ENCODE data around the gene HMGN1.

The HMGN1 gene

GRCh38 chr21:39313571-39314142, 35.2 kb downstream of the HMGN1 start, which contains the start of gene BRWD1:
Gene BRWD1 (minus strand): TSS chr21:39313632. CDS start chr21:39313491, 141 bp downstream.
- Histone ChIP-seq H3K27me3 (ENCODE audit: insufficient read depth, low read length, poor library complexity, severe bottlenecking) (no peaks in the 10 kb centered on the region), H2AFZ (ENCODE audit: low read length) (peak within 1 kb of the TSS; percentile 88), H3F3A (ENCODE audit: low read depth) (no peaks in the 10 kb centered on the region), H3K9me2 (replicated peaks; ENCODE audit: low read depth, low read length) (no peaks in the 10 kb centered on the region), H3K79me2 (ENCODE audit: insufficient read depth, low read length) (peaks cover 53% of the 10 kb centered on the region), H4K20me1 (ENCODE audit: insufficient read depth, low read length, poor library complexity, severe bottlenecking) (peaks cover 31% of the 10 kb centered on the region), H3K4me2 (ENCODE audit: low read depth, low read length, poor library complexity, severe bottlenecking) (peak within 1 kb of the TSS; percentile 99), H3K4me3 (ENCODE audit: low read length, poor library complexity, severe bottlenecking) (peak within 1 kb of the TSS; percentile 91), H3K36me3 (ENCODE audit: insufficient read depth, low read length) (peaks cover 5% of the 10 kb centered on the region; the same call in 1 of the 2 replicates), H3K9ac (ENCODE audit: low read depth, low read length, poor library complexity, severe bottlenecking) (peak within 1 kb of the TSS; percentile 98), H3K9me3 (ENCODE audit: insufficient read depth, low read depth, low read length) (no peaks in the 10 kb centered on the region), H3K4me1 (ENCODE audit: insufficient read depth, low read length, poor library complexity, severe bottlenecking) (peaks cover 19% of the 10 kb centered on the region)
- peak; percentile 17; the same call in 1 of the 2 replicates for TF ChIP-seq CTCF (conservative IDR thresholded peaks at IDR 0.05; ENCODE audit: low read length)
- TF ChIP-seq EZH2phosphoT487 (IDR thresholded peaks at IDR 0.05; ENCODE audit: borderline replicate concordance): no peak

GRCh38 chr21:39313042-39313570, 35.8 kb downstream of the HMGN1 start:
- peak overlapping the region; percentile 88; the same call in 1 of the 2 replicates for H2AFZ ChIP-seq (ENCODE audit: low read length)
- no peaks in the 10 kb centered on the region for H3K9me3 ChIP-seq (ENCODE audit: insufficient read depth, low read depth, low read length)
- peak overlapping the region; percentile 75 for H3K4me2 ChIP-seq (ENCODE audit: low read depth, low read length, poor library complexity, severe bottlenecking)
- no peak for TF ChIP-seq CTCF (conservative IDR thresholded peaks at IDR 0.05; ENCODE audit: low read length)
- TF ChIP-seq EZH2phosphoT487 (IDR thresholded peaks at IDR 0.05; ENCODE audit: borderline replicate concordance): no peak
- no peaks in the 10 kb centered on the region for H3K9me2 ChIP-seq (replicated peaks; ENCODE audit: low read depth, low read length)
- H3K27me3 ChIP-seq (ENCODE audit: insufficient read depth, low read length, poor library complexity, severe bottlenecking): no peaks in the 10 kb centered on the region
- peaks cover 58% of the 10 kb centered on the region for H3K79me2 ChIP-seq (ENCODE audit: insufficient read depth, low read length)
- peaks cover 19% of the 10 kb centered on the region for H3K4me1 ChIP-seq (ENCODE audit: insufficient read depth, low read length, poor library complexity, severe bottlenecking)
- peak overlapping the region; percentile 98 for H3K9ac ChIP-seq (ENCODE audit: low read depth, low read length, poor library complexity, severe bottlenecking)
- H3K36me3 ChIP-seq (ENCODE audit: insufficient read depth, low read length): peaks cover 5% of the 10 kb centered on the region; the same call in 1 of the 2 replicates
- H3F3A ChIP-seq (ENCODE audit: low read depth): no peaks in the 10 kb centered on the region
- H3K4me3 ChIP-seq (ENCODE audit: low read length, poor library complexity, severe bottlenecking): peak overlapping the region; percentile 91
- peaks cover 37% of the 10 kb centered on the region for H4K20me1 ChIP-seq (ENCODE audit: insufficient read depth, low read length, poor library complexity, severe bottlenecking)

GRCh38 chr21:39312112-39313041, 36.5 kb downstream of the HMGN1 start:
- Histone ChIP-seq H3K4me3 (ENCODE audit: low read length, poor library complexity, severe bottlenecking) (peak overlapping the region; percentile 91), H3F3A (ENCODE audit: low read depth) (no peaks in the 10 kb centered on the region), H3K36me3 (ENCODE audit: insufficient read depth, low read length) (peaks cover 5% of the 10 kb centered on the region; the same call in 1 of the 2 replicates), H3K9me3 (ENCODE audit: insufficient read depth, low read depth, low read length) (no peaks in the 10 kb centered on the region), H3K4me1 (ENCODE audit: insufficient read depth, low read length, poor library complexity, severe bottlenecking) (peaks cover 19% of the 10 kb centered on the region), H2AFZ (ENCODE audit: low read length) (no peak overlapping the region), H4K20me1 (ENCODE audit: insufficient read depth, low read length, poor library complexity, severe bottlenecking) (peaks cover 44% of the 10 kb centered on the region), H3K27me3 (ENCODE audit: insufficient read depth, low read length, poor library complexity, severe bottlenecking) (no peaks in the 10 kb centered on the region), H3K9ac (ENCODE audit: low read depth, low read length, poor library complexity, severe bottlenecking) (peak overlapping the region; percentile 98), H3K79me2 (ENCODE audit: insufficient read depth, low read length) (peaks cover 65% of the 10 kb centered on the region), H3K4me2 (ENCODE audit: low read depth, low read length, poor library complexity, severe bottlenecking) (peak overlapping the region; percentile 99), H3K9me2 (replicated peaks; ENCODE audit: low read depth, low read length) (no peaks in the 10 kb centered on the region)
- TF ChIP-seq CTCF (conservative IDR thresholded peaks at IDR 0.05; ENCODE audit: low read length): no peak
- no peak for TF ChIP-seq EZH2phosphoT487 (IDR thresholded peaks at IDR 0.05; ENCODE audit: borderline replicate concordance)

Data from Loucy (cell line).